C4-2B (cell line): ENCODE measurements around the gene LAPTM5.

Experiments used
- CTCF ChIP-seq: fragments of 450-650 bp; conservative IDR thresholded peaks from 2 replicates; pipeline ENCODE4 v1.5.1; 2017; ENCODE audit warnings: mild to moderate bottlenecking
- ZFX ChIP-seq: fragments of 450-650 bp; IDR thresholded peaks from 2 replicates; pipeline ENCODE4 v1.6.1; 2017

DNA sequence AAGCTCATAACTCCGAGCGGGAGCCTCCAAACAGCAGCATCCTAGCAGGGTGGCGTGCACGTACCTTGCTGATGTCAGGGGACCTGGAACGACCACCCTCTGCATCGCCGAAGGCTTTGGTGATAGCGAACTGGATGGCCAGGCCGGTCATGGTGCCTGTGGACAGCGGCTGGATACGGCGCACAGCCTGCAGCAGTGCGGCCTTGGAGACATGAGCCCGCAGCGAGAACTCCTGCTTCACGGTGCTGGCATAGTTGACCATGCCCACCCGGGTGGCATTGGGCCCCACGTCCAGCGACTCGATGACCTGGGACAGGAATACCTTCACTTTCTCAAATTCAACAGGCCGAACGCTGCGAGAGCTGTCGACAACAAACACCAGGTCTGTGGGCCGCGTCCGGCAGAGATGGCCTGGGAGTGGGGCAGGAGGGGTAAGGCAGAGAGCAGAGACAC lies 36.2 kb downstream of the LAPTM5 start:
- TF ChIP-seq CTCF (no peak), ZFX (no peak)
